GM18520 (cell line): Measurements from ENCODE around the gene LORICRIN.

ENCODE experiments used
- ATAC-seq: cut with Tn5 transposase; IDR thresholded peaks from one replicate; pipeline ENCODE4 v1.9.1; 2021; ENCODE audit not compliant: unreplicated experiment

Gene LORICRIN

DNA sequence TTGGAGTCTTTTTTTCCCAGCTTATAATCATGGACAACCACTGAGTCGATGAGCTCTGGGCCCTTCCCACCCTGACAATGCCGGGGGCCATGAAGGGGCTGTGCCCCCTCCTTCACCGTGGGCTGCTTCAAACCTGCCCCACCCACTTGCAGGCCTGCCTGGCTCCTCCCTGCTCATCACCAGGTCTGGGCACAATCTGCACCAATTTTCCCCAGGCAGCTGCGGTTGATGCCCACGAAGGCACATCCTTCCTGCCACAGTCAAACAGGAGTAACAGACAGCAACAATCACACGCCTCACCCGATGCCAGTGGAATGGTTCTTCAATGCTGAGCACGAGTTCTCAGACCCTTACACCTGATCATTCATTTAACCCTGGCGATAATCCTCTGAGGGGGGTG lies 34.4 kb downstream of the LORICRIN start:
- ATAC-seq: no peak

DNA sequence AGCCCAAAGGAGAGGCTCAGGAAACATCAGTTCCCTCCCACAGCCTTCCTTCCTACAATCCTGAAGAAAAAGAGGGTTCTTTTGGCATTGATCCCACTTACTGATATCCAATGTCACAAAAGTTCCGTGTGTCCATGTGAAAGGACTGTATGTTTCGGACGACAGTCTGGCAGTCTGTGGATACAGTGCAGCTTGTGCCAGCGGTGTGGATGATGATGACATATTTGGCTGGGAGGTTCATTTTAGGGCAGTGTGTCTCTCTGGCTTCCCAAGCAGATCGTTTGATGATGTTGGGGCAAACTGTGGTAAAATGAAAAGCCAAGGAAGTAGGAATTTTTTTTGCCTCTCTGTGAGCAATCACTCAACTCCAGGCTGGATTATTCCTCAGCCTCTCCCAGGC lies 42.8 kb downstream of the LORICRIN start:
- no peak for ATAC-seq

DNA sequence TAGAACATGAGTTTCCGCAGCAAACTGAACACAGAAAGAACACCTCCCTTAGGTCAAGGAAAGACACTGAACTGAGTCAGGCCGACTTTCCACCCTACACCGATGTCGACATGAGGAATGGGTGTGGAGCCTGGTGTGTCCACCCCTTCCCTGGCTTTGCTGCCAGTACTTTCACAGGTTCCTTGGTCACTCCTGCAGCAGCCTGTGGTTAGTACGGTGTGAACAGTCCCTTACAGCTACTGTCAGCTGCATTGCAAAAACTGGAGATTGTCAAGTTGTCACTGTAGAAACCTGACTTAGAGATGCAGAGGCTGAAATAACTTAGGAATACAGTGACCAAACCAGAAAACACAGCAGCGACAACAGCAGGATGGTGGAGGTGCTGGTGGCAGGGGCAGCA lies 46.2 kb downstream of the LORICRIN start:
- ATAC-seq: no peak

DNA sequence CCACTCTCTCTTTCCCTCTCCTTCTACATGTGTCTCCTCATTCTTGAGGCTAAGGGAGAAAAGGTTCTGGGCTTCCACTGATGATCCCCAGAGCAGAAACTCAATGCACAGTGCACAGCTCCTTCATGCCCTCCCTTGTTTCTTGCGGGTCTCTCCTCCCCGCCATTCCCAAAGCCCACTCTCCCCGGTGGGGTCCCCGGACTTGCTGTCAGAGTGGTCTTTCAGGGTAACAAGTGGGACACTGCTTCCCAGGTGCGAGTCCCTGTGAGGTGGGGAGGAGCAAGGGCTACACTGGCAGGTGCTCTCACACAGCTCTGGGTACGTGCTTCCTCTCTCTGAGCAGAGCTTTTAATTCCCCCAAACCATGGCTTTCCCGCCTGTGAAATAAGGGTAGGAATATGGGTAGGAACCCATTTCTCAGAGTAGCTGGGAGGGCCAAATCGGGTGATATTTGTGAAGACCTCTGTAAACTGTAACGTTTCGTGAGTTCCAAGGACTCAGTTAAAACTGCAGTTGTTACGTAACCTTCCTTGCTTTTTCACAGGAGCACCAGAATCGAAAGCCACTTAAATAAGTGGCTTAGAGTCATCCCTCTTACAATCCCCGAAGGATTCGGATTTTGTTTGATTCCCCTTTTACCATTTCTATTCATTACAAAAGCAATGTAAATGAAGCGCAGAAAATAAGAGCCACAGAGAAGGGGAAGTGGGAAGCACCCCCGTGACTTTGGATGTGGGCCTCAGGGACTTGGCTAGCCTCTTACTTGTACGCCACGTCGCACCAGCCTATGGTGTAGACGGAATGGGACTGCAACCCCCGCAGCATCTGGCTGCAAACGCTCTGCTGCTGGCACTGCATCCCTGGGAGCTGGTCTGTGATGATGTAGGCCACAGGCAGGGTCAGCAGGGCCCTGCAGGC lies 47.1 kb downstream of the LORICRIN start:
- ATAC-seq: no peak

DNA sequence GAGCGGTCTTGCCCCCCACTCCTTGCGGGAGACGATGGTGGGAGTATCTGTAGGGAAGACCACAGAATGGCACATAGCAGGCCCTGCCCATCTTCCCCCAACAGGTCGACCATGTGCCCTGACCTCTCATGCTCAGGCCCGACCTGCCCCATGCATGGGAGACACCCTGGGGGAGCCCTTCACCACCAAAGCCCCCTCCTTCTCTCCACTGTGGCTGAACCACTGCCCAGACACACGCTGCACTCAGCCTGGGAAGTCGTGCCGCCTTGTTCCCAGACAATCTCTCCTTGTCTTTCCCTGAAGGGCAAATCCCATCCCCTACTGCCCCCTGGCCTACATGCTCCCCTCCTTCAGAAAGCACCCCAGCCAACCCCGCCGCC lies 47.7 kb downstream of the LORICRIN start:
- no peak for ATAC-seq

DNA sequence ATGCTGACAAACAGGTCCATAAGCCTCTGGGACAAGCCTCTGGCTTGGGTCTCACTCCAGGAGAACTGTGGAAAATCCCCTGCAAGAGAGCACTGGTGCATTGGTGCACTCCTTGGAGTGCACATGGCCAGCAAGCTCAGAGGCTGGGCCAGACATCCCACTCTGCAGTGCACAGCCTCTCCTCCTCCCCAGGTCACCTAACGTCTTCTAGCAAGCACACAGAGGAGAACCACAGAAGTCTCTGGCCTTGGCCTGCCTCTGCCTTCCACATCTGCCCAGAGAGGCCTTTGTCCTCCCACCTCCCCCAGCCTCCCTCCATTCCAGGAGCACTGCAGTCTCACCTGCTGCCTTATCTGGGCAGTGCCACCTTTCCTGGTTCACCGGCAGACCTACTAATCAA lies 49.1 kb downstream of the LORICRIN start:
- ATAC-seq: no peak

DNA sequence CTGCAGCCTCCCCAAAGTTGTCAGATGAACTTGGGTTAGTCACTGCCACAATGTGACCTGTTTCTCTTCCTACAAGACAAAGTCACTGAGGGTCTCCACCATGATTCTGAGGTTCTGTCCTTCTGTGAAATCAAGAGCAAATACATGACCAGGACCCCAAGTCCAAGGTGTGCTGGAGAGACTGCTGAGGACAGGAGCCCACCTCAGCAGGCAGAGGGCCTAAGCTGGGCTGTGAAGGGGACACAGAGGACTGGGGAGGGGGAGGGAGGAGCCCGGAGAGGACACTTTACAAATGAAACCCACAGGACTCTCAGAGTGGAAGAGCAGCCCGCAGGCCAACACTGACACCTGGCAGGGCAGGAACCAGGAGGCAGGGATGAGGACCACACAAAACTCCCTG lies 50.0 kb downstream of the LORICRIN start:
- no peak for ATAC-seq

DNA sequence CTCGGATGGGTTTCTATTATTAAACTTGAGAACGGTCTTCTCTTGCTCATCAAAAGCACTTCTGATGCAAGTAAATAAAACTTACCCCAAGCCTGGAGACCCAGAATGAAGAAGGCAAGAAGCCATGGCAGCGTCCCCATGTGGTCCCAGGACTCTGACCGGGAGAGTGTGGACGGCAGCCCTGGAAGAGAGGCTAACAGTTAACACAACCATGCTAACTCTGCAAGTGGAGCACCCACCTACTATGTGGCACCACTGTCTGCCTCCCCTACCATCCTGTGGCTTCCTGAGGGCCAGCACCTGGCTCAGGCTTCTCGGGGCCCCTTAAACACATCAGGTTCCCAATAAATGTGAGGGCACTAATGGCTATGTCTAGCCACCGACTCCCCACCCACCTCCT lies 51.0 kb downstream of the LORICRIN start:
- ATAC-seq: no peak
